Measurements from ENCODE around the gene ANTXR1. TPM values are rescaled to one million over a fixed set of nuclear protein-coding genes. Genes with fewer than 3 reads are reported as not detected.
A peak's percentile ranks its signal among the peaks of the same experiment; 100 is the strongest.

The ANTXR1 gene
- polyA plus RNA-seq, 1 of the 3 experiments (the other 2 are of a cell fraction): 114 TPM

DNA sequence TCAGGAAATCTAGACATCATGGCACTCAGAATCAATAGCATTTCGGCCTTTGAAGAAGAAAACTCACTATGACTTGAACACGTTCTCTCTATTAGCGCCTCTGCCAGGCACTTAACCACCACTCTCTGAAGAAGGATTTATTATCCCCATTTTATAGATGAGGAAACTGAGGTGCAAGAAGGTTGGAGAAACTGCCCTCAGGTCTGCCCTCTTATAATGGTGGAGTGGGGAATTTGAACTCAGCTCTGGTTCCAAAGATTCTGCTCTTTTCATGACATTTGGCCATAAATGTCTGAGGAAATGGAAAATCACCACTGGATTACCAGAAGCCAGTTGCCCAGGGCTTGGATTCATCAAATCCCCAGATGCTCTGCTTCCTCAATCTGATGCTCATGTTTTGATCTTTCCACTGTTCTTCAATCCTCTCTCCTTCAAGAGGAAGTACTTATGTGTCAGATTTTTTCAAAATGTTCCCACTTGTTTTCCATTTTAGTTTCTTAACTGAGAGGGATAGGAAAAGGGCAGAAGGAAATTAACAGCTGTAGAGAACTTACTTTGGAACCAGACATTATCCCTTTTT is 68.1 kb downstream of the ANTXR1 start:
- no peak for TF ChIP-seq FOSL2 (IDR thresholded peaks at IDR 0.05; ENCODE audit: borderline replicate concordance, low read depth)
- no peak for TF ChIP-seq FOXJ3 (CRISPR knock-in tag; IDR thresholded peaks at IDR 0.05)
- TF ChIP-seq MEF2A (IDR thresholded peaks at IDR 0.05; ENCODE audit: borderline replicate concordance, low read depth): no peak
- TF ChIP-seq NRF1 (IDR thresholded peaks at IDR 0.05; ENCODE audit: low read depth, low read length): no peak
- no peak for TF ChIP-seq RXRA (IDR thresholded peaks at IDR 0.05; ENCODE audit: borderline replicate concordance, low read depth)
- no peak for TF ChIP-seq CHD2 (IDR thresholded peaks at IDR 0.05; ENCODE audit: low read length, partially characterized antibody)
- TF ChIP-seq MXI1 (IDR thresholded peaks at IDR 0.05; ENCODE audit: low read depth, low read length): no peak
- TF ChIP-seq, protein P1, sequence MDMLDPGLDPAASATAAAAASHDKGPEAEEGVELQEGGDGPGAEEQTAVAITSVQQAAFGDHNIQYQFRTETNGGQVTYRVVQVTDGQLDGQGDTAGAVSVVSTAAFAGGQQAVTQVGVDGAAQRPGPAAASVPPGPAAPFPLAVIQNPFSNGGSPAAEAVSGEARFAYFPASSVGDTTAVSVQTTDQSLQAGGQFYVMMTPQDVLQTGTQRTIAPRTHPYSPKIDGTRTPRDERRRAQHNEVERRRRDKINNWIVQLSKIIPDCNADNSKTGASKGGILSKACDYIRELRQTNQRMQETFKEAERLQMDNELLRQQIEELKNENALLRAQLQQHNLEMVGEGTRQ (IDR thresholded peaks at IDR 0.05; ENCODE audit: borderline replicate concordance, low read depth, low read length): no peak
- Histone ChIP-seq H3K27me3 (ENCODE audit: insufficient read depth) (no peaks in the 10 kb centered on the region), H3K9me3 (no peaks in the 10 kb centered on the region), H4K20me1 (ENCODE audit: insufficient read depth) (no peaks in the 10 kb centered on the region), H3K4me1 (ENCODE audit: control insufficient read depth in 1 of 2, insufficient read depth in 2 of 2, low read depth in 1 of 2, low read length in 1 of 2) (peaks cover 22% of the 10 kb centered on the region in 2 experiments), H3K27ac (ENCODE audit: low read depth in 2 of 2, low read length in 1 of 2) (no peak overlapping the region), H3K79me2 (ENCODE audit: insufficient read depth) (peaks cover 4% of the 10 kb centered on the region; the same call in 1 of the 2 replicates), H3F3A (replicated peaks; ENCODE audit: insufficient read depth) (peaks cover 3% of the 10 kb centered on the region), H3K4me3 (ENCODE audit: low read depth in 2 of 2, low read length in 1 of 2) (no peak overlapping the region), H3K4me2 (no peak overlapping the region), H3K36me3 (replicated peaks in 1 of 2; ENCODE audit: control insufficient read depth in 1 of 2, insufficient read depth in 2 of 2, low read length in 1 of 2) (peaks cover 82 to 93% of the 10 kb centered on the region in 2 experiments), H3K9me2 (no peaks in the 10 kb centered on the region), H2AFZ (ENCODE audit: low read depth) (no peak overlapping the region), H3K9ac (no peak overlapping the region)
- 100% methylated on average over 3 of the region's 3 CpGs for WGBS (ENCODE audit: low lambda C conversion rate)
- POLR2A ChIA-PET: no interaction called here
- CTCF ChIA-PET: interaction anchor here (1.1 kb wide), 1 partner anchor 68 kb away, joined by 3 read pairs; the partner anchor contains the start of gene ANTXR1
- no peak for DNase-seq

DNA sequence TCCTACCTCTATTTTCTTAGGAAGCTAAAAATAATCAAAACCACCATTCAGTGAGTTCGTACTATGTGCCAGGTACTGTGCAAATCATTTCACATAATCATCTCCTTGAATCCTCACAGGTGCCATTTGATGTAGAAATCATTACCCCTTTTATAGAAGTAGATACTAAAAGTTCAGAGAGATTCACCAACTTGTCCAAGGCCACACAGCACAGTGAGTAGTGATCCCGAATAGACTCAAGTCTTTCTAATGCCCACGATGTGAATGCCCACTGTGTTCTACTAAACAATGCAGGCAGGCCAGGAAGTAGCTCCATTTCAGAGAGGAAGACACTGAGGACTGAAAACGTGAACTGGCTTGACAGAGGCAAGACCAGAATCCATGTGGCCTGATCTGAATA is 68.8 kb downstream of the ANTXR1 start:
- Histone ChIP-seq H3K4me1 (ENCODE audit: control insufficient read depth in 1 of 2, insufficient read depth in 2 of 2, low read depth in 1 of 2, low read length in 1 of 2) (peaks cover 22 to 25% of the 10 kb centered on the region in 2 experiments), H3K9me3 (no peaks in the 10 kb centered on the region), H3K79me2 (ENCODE audit: insufficient read depth) (peaks cover 4% of the 10 kb centered on the region; the same call in 1 of the 2 replicates), H3K9ac (no peak overlapping the region), H3K9me2 (no peaks in the 10 kb centered on the region), H3K27ac (ENCODE audit: low read depth in 2 of 2, low read length in 1 of 2) (peak overlapping the region; percentile 65 to 79), H3K27me3 (ENCODE audit: insufficient read depth) (no peaks in the 10 kb centered on the region), H3K4me3 (ENCODE audit: low read depth in 2 of 2, low read length in 1 of 2) (no peak overlapping the region), H3K36me3 (replicated peaks in 1 of 2; ENCODE audit: control insufficient read depth in 1 of 2, insufficient read depth in 2 of 2, low read length in 1 of 2) (peaks cover 76 to 88% of the 10 kb centered on the region in 2 experiments), H2AFZ (ENCODE audit: low read depth) (no peak overlapping the region), H4K20me1 (ENCODE audit: insufficient read depth) (no peaks in the 10 kb centered on the region), H3K4me2 (no peak overlapping the region), H3F3A (replicated peaks; ENCODE audit: insufficient read depth) (peaks cover 3% of the 10 kb centered on the region)
- WGBS (ENCODE audit: low lambda C conversion rate): 92% methylated on average over 4 of the region's 4 CpGs
- no peak for TF ChIP-seq ELF1 (IDR thresholded peaks at IDR 0.05)
- TF ChIP-seq FOXM1 (IDR thresholded peaks at IDR 0.05; ENCODE audit: low read depth): no peak
- TF ChIP-seq SMC3 (IDR thresholded peaks at IDR 0.05; ENCODE audit: low read depth, low read length): no peak
- no peak for TF ChIP-seq FOXJ3 (CRISPR knock-in tag; IDR thresholded peaks at IDR 0.05)
- TF ChIP-seq, protein P2, sequence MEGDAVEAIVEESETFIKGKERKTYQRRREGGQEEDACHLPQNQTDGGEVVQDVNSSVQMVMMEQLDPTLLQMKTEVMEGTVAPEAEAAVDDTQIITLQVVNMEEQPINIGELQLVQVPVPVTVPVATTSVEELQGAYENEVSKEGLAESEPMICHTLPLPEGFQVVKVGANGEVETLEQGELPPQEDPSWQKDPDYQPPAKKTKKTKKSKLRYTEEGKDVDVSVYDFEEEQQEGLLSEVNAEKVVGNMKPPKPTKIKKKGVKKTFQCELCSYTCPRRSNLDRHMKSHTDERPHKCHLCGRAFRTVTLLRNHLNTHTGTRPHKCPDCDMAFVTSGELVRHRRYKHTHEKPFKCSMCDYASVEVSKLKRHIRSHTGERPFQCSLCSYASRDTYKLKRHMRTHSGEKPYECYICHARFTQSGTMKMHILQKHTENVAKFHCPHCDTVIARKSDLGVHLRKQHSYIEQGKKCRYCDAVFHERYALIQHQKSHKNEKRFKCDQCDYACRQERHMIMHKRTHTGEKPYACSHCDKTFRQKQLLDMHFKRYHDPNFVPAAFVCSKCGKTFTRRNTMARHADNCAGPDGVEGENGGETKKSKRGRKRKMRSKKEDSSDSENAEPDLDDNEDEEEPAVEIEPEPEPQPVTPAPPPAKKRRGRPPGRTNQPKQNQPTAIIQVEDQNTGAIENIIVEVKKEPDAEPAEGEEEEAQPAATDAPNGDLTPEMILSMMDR (IDR thresholded peaks at IDR 0.05): no peak
- TF ChIP-seq POLR2AphosphoS5 (IDR thresholded peaks at IDR 0.05; ENCODE audit: low read depth, low read length): no peak
- no peak for TF ChIP-seq TCF12 (IDR thresholded peaks at IDR 0.05)
- TF ChIP-seq, protein P3, sequence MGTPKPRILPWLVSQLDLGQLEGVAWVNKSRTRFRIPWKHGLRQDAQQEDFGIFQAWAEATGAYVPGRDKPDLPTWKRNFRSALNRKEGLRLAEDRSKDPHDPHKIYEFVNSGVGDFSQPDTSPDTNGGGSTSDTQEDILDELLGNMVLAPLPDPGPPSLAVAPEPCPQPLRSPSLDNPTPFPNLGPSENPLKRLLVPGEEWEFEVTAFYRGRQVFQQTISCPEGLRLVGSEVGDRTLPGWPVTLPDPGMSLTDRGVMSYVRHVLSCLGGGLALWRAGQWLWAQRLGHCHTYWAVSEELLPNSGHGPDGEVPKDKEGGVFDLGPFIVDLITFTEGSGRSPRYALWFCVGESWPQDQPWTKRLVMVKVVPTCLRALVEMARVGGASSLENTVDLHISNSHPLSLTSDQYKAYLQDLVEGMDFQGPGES (IDR thresholded peaks at IDR 0.05; ENCODE audit: low read depth, low read length): no peak
- no peak for TF ChIP-seq MXI1 (IDR thresholded peaks at IDR 0.05; ENCODE audit: low read depth, low read length)
- TF ChIP-seq RXRA (IDR thresholded peaks at IDR 0.05; ENCODE audit: borderline replicate concordance, low read depth): no peak
- TF ChIP-seq RCOR1 (IDR thresholded peaks at IDR 0.05; ENCODE audit: low read length): no peak
- no peak for TF ChIP-seq GABPA (IDR thresholded peaks at IDR 0.05; ENCODE audit: low read depth)
- TF ChIP-seq TAF1 (IDR thresholded peaks at IDR 0.05; ENCODE audit: borderline replicate concordance, low read depth, low read length): no peak
- TF ChIP-seq EZH2phosphoT487 (IDR thresholded peaks at IDR 0.05; ENCODE audit: borderline replicate concordance, low read depth): no peak
- no peak for TF ChIP-seq YY1 (IDR thresholded peaks at IDR 0.05; ENCODE audit: low read depth)
- TF ChIP-seq GATA2 (CRISPR knock-in tag; IDR thresholded peaks at IDR 0.05): no peak
- TF ChIP-seq, protein P1 (IDR thresholded peaks at IDR 0.05; ENCODE audit: borderline replicate concordance, low read depth, low read length): no peak
- TF ChIP-seq FOSL2 (IDR thresholded peaks at IDR 0.05; ENCODE audit: borderline replicate concordance, low read depth): no peak
- TF ChIP-seq, protein P4, sequence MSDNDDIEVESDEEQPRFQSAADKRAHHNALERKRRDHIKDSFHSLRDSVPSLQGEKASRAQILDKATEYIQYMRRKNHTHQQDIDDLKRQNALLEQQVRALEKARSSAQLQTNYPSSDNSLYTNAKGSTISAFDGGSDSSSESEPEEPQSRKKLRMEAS (IDR thresholded peaks at IDR 0.05; ENCODE audit: low read depth): no peak
- TF ChIP-seq MEF2A (IDR thresholded peaks at IDR 0.05; ENCODE audit: borderline replicate concordance, low read depth): no peak
- DNase-seq: no peak
- ChIA-PET POLR2A (no interaction called here), CTCF (interaction anchor here (1.1 kb wide), 1 partner anchor 69 kb away, joined by 3 read pairs; the partner anchor contains the start of gene ANTXR1)

Data from SK-N-SH (cell line).